Stimulated activated CD8-positive, alpha-beta memory T cell treated with anti-CD3 and anti-CD28 coated beads, Interleukin-15, amount 100 ng/mL, for 24 hours (primary cell): ENCODE data around the gene SLC28A3.

Experiments
- DNase-seq: peaks from one replicate; pipeline ENCODE4 v3.0.0-alpha.2; 2020; ENCODE audit warnings: low read depth

Gene SLC28A3

GRCh38 chr9:84238652-84239051 is 101.9 kb downstream of the SLC28A3 start:
- DNase-seq = no peak

- DNase-seq = no peak
These were observed 105.0 kb downstream of the SLC28A3 start for GRCh38 chr9:84235511-84235910.

- no peak for DNase-seq
These were observed 110.0 kb downstream of the SLC28A3 start for GRCh38 chr9:84230355-84231145.

- DNase-seq = no peak
These were observed 111.4 kb downstream of the SLC28A3 start for GRCh38 chr9:84229191-84229590.

- no peak for DNase-seq
These were observed 112.3 kb downstream of the SLC28A3 start for GRCh38 chr9:84228130-84228720.

GRCh38 chr9:84226126-84226525 is 114.4 kb downstream of the SLC28A3 start:
- no peak for DNase-seq
